MCF 10A (cell line): ENCODE results near the gene DHX35. TPM values are rescaled to one million over a fixed set of nuclear protein-coding genes. Genes with fewer than 3 reads are reported as not detected.

ENCODE experiments used
- BruUV-seq: library from RNA; stranded (reverse); fragments of 400-500 nt; replicated peaks from 2 replicates; lab custom pipeline; 2021; lab: Mats Ljungman, UMichigan
- CTCF ChIA-PET: fragments of 300-600 bp; sonication (Branson Sonifier 250); formaldehyde crosslinking; extraction: SDS; loops from one replicate; lab custom pipeline; 2021; ENCODE audit warnings: antibody characterized with exemption, inconsistent platforms; lab: Yijun Ruan, JAX
- POLR2A ChIA-PET: fragments of 300-600, 350-650 bp; sonication (Branson Sonifier 250); formaldehyde crosslinking; extraction: SDS; loops from one replicate; lab custom pipeline; 2020; ENCODE audit warnings: antibody characterized with exemption, inconsistent platforms; lab: Yijun Ruan, JAX
- DNase-seq: peaks from one replicate; pipeline ENCODE4 v3.0.0-alpha.2; 2018; ENCODE audit not compliant: unreplicated experiment
- H3K27ac Mint-ChIP-seq: one replicate; pipeline ENCODE4 v1.8.0; 2022; ENCODE audit warnings: mild to moderate bottlenecking, low read depth, mixed read lengths; ENCODE audit not compliant: unreplicated experiment
- H3K27me3 Mint-ChIP-seq: one replicate; pipeline ENCODE4 v1.8.0; 2022; ENCODE audit warnings: mixed read lengths; ENCODE audit not compliant: insufficient read depth, unreplicated experiment
- H3K36me3 Mint-ChIP-seq: one replicate; pipeline ENCODE4 v1.8.0; 2022; ENCODE audit warnings: mild to moderate bottlenecking, moderate library complexity, mixed read lengths; ENCODE audit not compliant: insufficient read depth, unreplicated experiment
- H3K4me1 Mint-ChIP-seq: one replicate; pipeline ENCODE4 v1.8.0; 2022; ENCODE audit warnings: mixed read lengths; ENCODE audit not compliant: insufficient read depth, unreplicated experiment
- H3K4me3 Mint-ChIP-seq: one replicate; pipeline ENCODE4 v1.8.0; 2022; ENCODE audit warnings: mild to moderate bottlenecking, moderate library complexity, mixed read lengths; ENCODE audit not compliant: unreplicated experiment
- H3K9me3 Mint-ChIP-seq: one replicate; pipeline ENCODE4 v1.8.0; 2022; ENCODE audit warnings: mixed read lengths; ENCODE audit not compliant: unreplicated experiment
- CTCF ChIP-seq: fragments of 200-600 bp; IDR thresholded peaks from one replicate; pipeline ENCODE4 v1.8.0; 2022; ENCODE audit warnings: antibody characterized with exemption, mild to moderate bottlenecking; ENCODE audit not compliant: unreplicated experiment
- intact Hi-C: fragments of 100-400 bp; cut with micrococcal nuclease; formaldehyde crosslinking; loops from 2 replicates; pipeline ENCODE4 v1.14.1; 2022
- total RNA-seq: library from RNA; stranded (reverse); gene quantifications from 2 replicates; pipeline ENCODE4 v1.2.3, GENCODE V29; 2022

DHX35 gene
- total RNA-seq, 1 experiment from 2014 or later, result 7.8 TPM

- no peak overlapping the region for H3K27ac Mint-ChIP-seq
- ChIA-PET CTCF (interaction anchor here (0.6 to 1.9 kb wide), 3 partner anchors 23 to 339 kb away, joined by 3 to 7 read pairs (median 3); no protein-coding TSS in a partner anchor), POLR2A (interaction anchor here (3.4 kb wide), 1 partner anchor 24 kb away, joined by 17 read pairs; the partner anchor contains the start of gene DHX35)
- no peak for DNase-seq
- H3K4me3 Mint-ChIP-seq, result no peak overlapping the region
- BruUV-seq, result no TSS peak
- H3K36me3 Mint-ChIP-seq, result peaks cover 41% of the 10 kb centered on the region
- intact Hi-C loops, result no loop called here
- no peak for TF ChIP-seq CTCF
- H3K9me3 Mint-ChIP-seq, result no peaks in the 10 kb centered on the region
- H3K4me1 Mint-ChIP-seq, result peaks cover 15% of the 10 kb centered on the region
- no peaks in the 10 kb centered on the region for H3K27me3 Mint-ChIP-seq
Observed at GRCh38 chr20:38986663-38987062, 24.5 kb downstream of the DHX35 start.

- Mint-ChIP-seq H3K27me3 (no peaks in the 10 kb centered on the region), H3K9me3 (no peaks in the 10 kb centered on the region), H3K27ac (peak overlapping the region; percentile 31), H3K4me3 (no peak overlapping the region), H3K36me3 (peaks cover 41% of the 10 kb centered on the region), H3K4me1 (peaks cover 16% of the 10 kb centered on the region)
- CTCF ChIA-PET, result interaction anchor here (0.6 to 3.6 kb wide), 4 partner anchors 8 to 61 kb away, joined by 3 to 16 read pairs (median 3); no protein-coding TSS in a partner anchor
- BruUV-seq, result no TSS peak
- DNase-seq, result no peak
- POLR2A ChIA-PET, result interaction anchor here (1.3 kb wide), 1 partner anchor 25 kb away, joined by 6 read pairs; the partner anchor contains the start of gene DHX35
- no peak for TF ChIP-seq CTCF
- intact Hi-C loops, result no loop called here
Observed at GRCh38 chr20:38987777-38988176, 25.6 kb downstream of the DHX35 start.

- BruUV-seq, result no TSS peak
- H3K27me3 Mint-ChIP-seq, result no peaks in the 10 kb centered on the region
- intact Hi-C loops, result no loop called here
- DNase-seq, result no peak
- H3K4me1 Mint-ChIP-seq, result peaks cover 13% of the 10 kb centered on the region
- ChIA-PET CTCF (interaction anchor here (0.6 to 3.6 kb wide), 5 partner anchors 28 to 720 kb away, joined by 3 to 16 read pairs (median 5); partner anchors contain the start of gene DHX35), POLR2A (interaction anchor here (0.7 to 1.1 kb wide), 3 partner anchors 11 to 63 kb away, joined by 3 to 4 read pairs (median 3); partner anchors contain the start of gene DHX35)
- H3K9me3 Mint-ChIP-seq, result no peaks in the 10 kb centered on the region
- peaks cover 45% of the 10 kb centered on the region for H3K36me3 Mint-ChIP-seq
- no peak overlapping the region for H3K27ac Mint-ChIP-seq
- TF ChIP-seq CTCF, result no peak
- no peak overlapping the region for H3K4me3 Mint-ChIP-seq
Observed at GRCh38 chr20:38990728-38991127, 28.6 kb downstream of the DHX35 start.

GRCh38 chr20:38991814-38992704, 29.9 kb downstream of the DHX35 start:
- CTCF ChIA-PET, result interaction anchor here (0.7 to 2.2 kb wide), 3 partner anchors 54 to 345 kb away, joined by 3 to 10 read pairs (median 5); no protein-coding TSS in a partner anchor
- no peak for DNase-seq
- Mint-ChIP-seq H3K4me3 (no peak overlapping the region), H3K27ac (no peak overlapping the region), H3K36me3 (peaks cover 47% of the 10 kb centered on the region), H3K27me3 (no peaks in the 10 kb centered on the region), H3K4me1 (peaks cover 10% of the 10 kb centered on the region), H3K9me3 (no peaks in the 10 kb centered on the region)
- intact Hi-C loops, result no loop called here
- no TSS peak for BruUV-seq
- POLR2A ChIA-PET, result interaction anchor here (1.1 kb wide), 1 partner anchor 65 kb away, joined by 3 read pairs; no protein-coding TSS in a partner anchor
- no peak for TF ChIP-seq CTCF
